COLO668 (cell line): Measurements from ENCODE around the gene RCAN2.
"Not testable (repeated sequence)": the region's sequence is repeated elsewhere in the genome, so short reads cannot be mapped to it uniquely, and the experiment has no call there.

Experiments
- DNase-seq: peaks from one replicate; lab custom pipeline; 2025; ENCODE audit not compliant: unreplicated experiment; lab: John Stamatoyannopoulos, UW

The RCAN2 gene

DNA sequence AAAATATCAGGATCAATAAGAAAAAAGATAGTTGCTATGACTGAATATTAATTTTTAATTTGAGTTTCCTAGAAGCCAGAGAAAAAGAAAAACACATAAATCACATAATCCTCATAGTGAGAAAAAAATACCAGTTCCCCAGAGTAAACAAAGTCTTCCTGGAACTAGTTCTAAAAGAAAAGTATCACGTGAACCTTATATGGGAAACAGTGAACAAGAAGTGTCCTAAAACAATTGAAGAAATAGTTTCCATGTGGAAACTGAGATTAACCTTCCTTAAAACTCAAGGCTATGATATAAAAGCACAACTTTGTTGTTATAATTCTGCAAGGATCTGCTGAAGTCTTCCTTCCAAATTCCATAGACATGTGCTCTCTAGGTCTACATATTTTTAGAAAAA is 50.6 kb downstream of the RCAN2 start:
- no peak for DNase-seq

GRCh38 chr6:46440141-46440540 is 51.1 kb downstream of the RCAN2 start:
- no peak for DNase-seq

- no peak for DNase-seq
Observed at GRCh38 chr6:46438245-46438644, 53.0 kb downstream of the RCAN2 start.

GRCh38 chr6:46437671-46438221 is 53.5 kb downstream of the RCAN2 start:
- DNase-seq, result no peak

- no peak for DNase-seq
Observed at GRCh38 chr6:46422619-46423018, 68.6 kb downstream of the RCAN2 start.

DNA sequence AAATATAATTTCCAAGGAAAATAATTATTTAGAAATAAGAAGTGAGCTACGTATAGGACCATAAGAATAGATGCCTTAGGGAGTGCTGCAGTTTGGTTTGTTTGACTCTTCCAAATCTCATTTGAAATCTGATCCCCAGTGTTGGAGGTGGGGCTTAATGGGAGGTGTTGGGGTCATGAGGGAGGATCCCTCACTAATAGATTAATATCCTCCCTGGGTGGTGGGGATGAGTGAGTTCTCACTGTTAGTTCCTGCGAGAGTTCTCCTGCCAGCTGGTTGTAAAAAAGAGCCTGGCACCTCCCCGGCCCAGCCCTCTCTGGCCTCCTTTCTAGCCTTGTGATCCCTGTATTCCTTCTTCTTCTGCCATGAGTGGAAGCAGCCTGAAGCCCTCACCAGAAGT is 69.3 kb downstream of the RCAN2 start:
- no peak for DNase-seq

GRCh38 chr6:46420921-46421638 is 70.2 kb downstream of the RCAN2 start:
- no peak for DNase-seq

DNA sequence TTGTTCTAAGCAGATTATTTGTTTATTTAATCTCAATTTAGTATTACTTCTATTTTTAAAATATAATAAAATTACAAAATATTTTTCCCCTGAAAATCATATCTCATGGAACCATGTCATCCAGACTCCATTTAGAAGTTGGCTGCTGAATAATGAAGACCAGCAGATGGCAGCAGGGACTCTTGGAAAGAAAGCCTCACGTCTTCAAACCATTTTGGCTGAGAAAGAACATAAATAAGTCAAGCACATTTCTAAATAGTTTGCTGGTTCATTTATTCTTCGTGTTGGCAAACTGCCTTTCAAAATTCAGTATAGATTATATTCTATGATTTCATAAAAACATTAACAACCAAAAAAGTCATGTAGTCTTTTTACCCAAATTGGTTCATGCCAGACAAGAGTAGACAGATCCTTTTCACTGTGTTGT is 71.7 kb downstream of the RCAN2 start:
- DNase-seq, result peak; percentile 38

DNA sequence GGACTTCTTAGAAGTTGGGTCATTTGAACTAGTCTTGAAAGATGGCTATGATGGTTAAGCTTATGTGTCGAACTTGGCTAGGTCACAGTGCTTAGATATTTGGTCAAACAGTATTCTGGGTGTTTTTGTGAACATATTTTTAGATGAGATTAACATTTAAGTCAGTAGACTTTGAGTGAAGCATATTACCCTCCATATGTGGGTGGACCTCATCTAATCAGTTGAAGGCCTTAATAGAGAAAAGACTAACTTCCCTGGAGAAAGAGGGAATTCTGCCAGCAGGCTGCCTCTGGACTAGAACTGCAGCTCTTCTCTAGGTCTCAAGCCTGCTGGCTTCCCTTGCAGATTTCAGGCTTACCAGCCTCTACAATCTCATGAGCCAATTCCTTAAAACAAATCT is 76.9 kb downstream of the RCAN2 start:
- DNase-seq, result no peak

DNA sequence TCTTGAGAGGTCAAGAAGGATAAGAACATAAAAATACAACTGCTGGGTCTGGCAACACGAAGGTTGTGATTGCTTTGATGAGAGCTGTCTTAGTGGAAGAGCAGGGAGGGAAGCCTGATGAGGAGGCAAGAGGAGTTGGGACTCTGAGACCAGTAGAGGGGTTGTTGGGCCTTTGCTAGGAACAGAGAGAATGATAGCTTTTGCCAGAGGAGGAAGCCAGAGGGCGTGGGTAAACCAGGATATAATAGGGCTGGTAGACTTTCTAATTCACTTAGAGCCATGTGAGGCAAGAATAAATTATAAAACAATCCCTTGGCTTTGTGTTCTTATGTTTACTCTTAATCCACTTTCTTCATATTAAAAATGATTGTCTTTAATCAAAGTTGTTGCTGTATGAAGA is 78.6 kb downstream of the RCAN2 start:
- DNase-seq, result no peak

- no peak for DNase-seq
Observed at GRCh38 chr6:46411456-46412197, 79.6 kb downstream of the RCAN2 start.

- peak; percentile 5 for DNase-seq
Observed at GRCh38 chr6:46410334-46410953, 80.8 kb downstream of the RCAN2 start.

DNA sequence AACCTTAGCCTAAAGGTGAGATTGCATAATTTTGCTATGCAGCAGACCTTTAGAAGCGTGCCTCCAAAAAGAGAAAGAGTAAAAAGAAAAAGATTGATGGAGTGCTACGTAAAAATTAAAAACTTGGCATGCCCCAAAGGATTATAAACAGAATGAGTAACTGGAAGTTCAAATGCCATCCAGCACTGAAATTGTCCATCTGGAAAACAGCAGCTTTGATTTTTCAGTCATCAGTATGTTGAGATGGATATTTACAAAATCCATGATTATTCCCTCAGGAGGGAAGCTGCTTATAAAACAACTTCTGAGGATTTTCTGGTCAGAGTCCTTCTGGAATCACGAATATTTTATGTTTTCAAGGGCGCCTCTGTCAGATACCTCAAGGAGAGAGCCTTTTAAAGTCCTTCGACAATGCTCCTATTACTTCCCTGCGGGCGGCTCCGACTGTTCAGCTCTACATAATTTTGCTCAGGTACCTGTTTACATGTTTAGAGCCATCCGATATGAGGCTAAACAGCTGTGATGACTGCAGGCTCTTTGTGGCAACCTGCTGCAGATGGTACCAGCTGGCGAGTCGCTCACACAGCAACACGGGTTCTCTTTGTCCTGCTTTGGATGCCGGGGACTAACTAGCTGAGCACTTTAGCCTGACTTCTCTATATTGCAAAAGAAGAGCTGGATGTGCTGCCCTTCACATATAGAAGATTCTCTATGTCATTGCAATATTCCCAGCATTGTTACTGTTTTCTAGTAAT is 83.3 kb downstream of the RCAN2 start:
- no peak for DNase-seq

DNA sequence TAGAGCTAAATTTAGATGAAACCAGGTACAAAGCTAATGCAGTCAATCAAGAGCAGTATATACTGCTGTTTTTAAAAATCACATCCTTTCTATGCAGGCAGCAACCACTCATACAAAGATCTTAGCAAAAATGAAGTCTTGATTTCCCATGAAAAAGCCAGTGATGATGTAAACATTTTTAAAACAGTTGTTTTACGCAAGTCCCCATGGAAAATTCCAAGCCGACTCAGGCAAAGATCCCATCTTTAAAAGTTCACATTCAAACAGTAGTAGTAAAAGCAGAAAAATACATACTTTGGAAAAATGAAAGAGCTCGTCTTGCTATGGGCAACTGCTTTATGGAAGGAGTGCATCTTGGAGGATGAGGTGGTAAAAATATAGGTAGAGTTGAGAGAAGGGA is 84.0 kb downstream of the RCAN2 start:
- no peak for DNase-seq

- DNase-seq, result not testable (repeated sequence)
Observed at GRCh38 chr6:46405620-46406180, 85.5 kb downstream of the RCAN2 start.

GRCh38 chr6:46400898-46401297 is 90.4 kb downstream of the RCAN2 start:
- DNase-seq, result no peak

GRCh38 chr6:46395530-46395929 is 95.7 kb downstream of the RCAN2 start:
- no peak for DNase-seq

DNA sequence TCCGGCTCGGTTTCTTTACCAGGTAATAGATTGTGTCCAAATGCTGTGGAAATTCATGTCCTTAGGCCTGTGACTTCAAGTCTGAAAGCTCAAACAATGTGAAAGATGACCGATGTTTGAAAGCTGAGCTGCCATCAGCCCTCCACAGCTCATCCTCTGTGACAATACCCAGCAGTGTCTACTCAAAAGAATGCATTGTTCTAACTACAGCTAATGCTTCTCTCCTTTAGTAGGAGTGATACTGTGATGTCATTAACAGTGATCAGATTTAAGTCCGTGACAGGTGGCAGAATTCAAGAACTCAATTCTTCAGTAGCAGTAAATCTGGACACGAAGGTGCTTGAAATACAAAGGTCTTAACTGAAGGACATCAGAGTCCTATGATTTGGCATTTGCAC is 97.3 kb downstream of the RCAN2 start:
- DNase-seq, result no peak

DNA sequence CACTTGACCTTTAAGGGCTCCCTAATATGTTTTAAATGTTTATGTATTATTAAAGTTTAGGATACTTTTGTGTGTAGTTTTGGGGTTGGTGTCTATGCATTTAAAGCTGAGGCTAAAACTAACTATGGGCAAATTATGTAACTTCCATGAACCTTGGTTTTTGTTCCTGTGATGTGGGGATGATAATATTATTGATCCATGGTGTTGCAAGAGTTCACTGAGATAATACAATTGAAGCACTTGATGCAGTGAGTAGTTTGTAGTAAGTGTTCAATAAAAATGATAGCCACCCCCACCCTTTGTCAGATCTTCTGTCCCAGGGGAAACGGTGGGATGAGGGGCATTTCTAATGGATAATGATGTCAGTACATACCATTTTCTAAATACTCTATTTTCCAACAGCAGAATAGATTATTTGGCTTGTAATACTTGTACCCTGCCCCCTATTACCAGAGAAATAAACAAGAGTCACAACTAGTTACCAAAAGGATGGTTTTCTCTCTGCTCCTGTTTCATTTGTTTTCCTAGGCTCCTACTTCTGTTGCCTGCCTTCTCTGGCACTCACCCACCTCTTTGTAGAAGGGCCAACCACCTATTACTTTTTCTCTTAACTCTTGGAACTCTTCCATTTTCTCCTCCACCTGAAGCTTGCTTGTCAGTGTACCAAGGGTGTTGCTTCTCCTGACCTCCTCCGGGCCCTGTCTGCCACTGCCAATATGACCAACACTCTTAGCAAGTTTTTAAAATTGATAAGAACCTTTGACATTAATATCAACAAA is 97.9 kb downstream of the RCAN2 start:
- DNase-seq, result no peak

- no peak for DNase-seq
Observed at GRCh38 chr6:46392294-46392693, 99.0 kb downstream of the RCAN2 start.
